GM23338 (cell line): ENCODE data around the gene AQP11.
"Not testable (repeated sequence)": the region's sequence is repeated elsewhere in the genome, so short reads cannot be mapped to it uniquely, and the experiment has no call there.

Source experiments
- CTCF ChIP-seq, 2 experiments: fragments of 200-600 bp in 1 of 2; sonication (generic) in 1 of 2; conservative IDR thresholded peaks; 2 replicates each; pipeline versions ENCODE4 v1.5.1 to v1.6.1; 2016 to 2017; ENCODE audit warnings: antibody characterized with exemption in 2 of 2, low read depth in 2 of 2, mild to moderate bottlenecking in 2 of 2, moderate library complexity in 1 of 2
- POLR2AphosphoS5 ChIP-seq: IDR thresholded peaks from 2 replicates; pipeline ENCODE4 v1.6.1; 2016; ENCODE audit warnings: antibody characterized with exemption, low read depth
- ZNF114 ChIP-seq: fragments of 250-450 bp; sonication (Bioruptor Pico); IDR thresholded peaks from 2 replicates; pipeline ENCODE4 v1.5.0; 2020; ENCODE audit warnings: mild to moderate bottlenecking, moderate library complexity

- TF ChIP-seq POLR2AphosphoS5; CTCF (conservative IDR thresholded peaks at IDR 0.05; ENCODE audit: low read depth in 2 of 2); ZNF114 (CRISPR knock-in tag): not testable (repeated sequence)
These were observed 44.2 kb downstream of the AQP11 start for GRCh38 chr11:77633926-77634325.
